Type B pancreatic cell (in vitro differentiated cells): Measurements from ENCODE around the gene TOM1. TPM values are rescaled to one million over a fixed set of nuclear protein-coding genes. Genes with fewer than 3 reads are reported as not detected.

Source experiments
- DNase-seq: peaks from one replicate; pipeline ENCODE4 v3.0.0; 2021; ENCODE audit warnings: mixed read lengths; ENCODE audit not compliant: unreplicated experiment; ENCODE audit errors: extremely low spot score
- H3K27ac Mint-ChIP-seq: 2 replicates; pipeline ENCODE4 v1.8.0; 2021; ENCODE audit warnings: mild to moderate bottlenecking, mixed read lengths
- H3K27me3 Mint-ChIP-seq: 2 replicates; pipeline ENCODE4 v1.8.0; 2021; ENCODE audit warnings: mixed read lengths
- H3K36me3 Mint-ChIP-seq: 2 replicates; pipeline ENCODE4 v1.8.0; 2021; ENCODE audit warnings: mixed read lengths
- H3K4me1 Mint-ChIP-seq: one replicate; pipeline ENCODE4 v1.8.0; 2021; ENCODE audit warnings: mixed read lengths; ENCODE audit not compliant: unreplicated experiment
- H3K4me3 Mint-ChIP-seq: 2 replicates; pipeline ENCODE4 v1.8.0; 2021; ENCODE audit warnings: mild to moderate bottlenecking, mixed read lengths
- H3K9me3 Mint-ChIP-seq: 2 replicates; pipeline ENCODE4 v1.8.0; 2021; ENCODE audit warnings: mixed read lengths
- total RNA-seq: library from RNA; stranded (reverse); gene quantifications from 2 replicates; pipeline ENCODE4 v1.2.1, GENCODE V29; 2021; ENCODE audit warnings: low replicate concordance
- TF ChIP-seq, protein P1 (sequence below): fragments of 200-600 bp; sonication (generic); conservative IDR thresholded peaks from 2 replicates; pipeline ENCODE4 v1.5.0; 2021; ENCODE audit warnings: antibody characterized with exemption, mild to moderate bottlenecking

Gene TOM1
- total RNA-seq, 1 donor from 2014 or later: 37.6 TPM

GRCh38 chr22:35323305-35323704 lies 23.6 kb downstream of the TOM1 start:
- H3K36me3 Mint-ChIP-seq: peaks cover 3% of the 10 kb centered on the region
- no peaks in the 10 kb centered on the region for H3K9me3 Mint-ChIP-seq
- no peak overlapping the region for H3K4me3 Mint-ChIP-seq
- H3K4me1 Mint-ChIP-seq: no peaks in the 10 kb centered on the region
- no peak for DNase-seq
- TF ChIP-seq, protein P1, sequence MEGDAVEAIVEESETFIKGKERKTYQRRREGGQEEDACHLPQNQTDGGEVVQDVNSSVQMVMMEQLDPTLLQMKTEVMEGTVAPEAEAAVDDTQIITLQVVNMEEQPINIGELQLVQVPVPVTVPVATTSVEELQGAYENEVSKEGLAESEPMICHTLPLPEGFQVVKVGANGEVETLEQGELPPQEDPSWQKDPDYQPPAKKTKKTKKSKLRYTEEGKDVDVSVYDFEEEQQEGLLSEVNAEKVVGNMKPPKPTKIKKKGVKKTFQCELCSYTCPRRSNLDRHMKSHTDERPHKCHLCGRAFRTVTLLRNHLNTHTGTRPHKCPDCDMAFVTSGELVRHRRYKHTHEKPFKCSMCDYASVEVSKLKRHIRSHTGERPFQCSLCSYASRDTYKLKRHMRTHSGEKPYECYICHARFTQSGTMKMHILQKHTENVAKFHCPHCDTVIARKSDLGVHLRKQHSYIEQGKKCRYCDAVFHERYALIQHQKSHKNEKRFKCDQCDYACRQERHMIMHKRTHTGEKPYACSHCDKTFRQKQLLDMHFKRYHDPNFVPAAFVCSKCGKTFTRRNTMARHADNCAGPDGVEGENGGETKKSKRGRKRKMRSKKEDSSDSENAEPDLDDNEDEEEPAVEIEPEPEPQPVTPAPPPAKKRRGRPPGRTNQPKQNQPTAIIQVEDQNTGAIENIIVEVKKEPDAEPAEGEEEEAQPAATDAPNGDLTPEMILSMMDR: no peak
- H3K27ac Mint-ChIP-seq: no peak overlapping the region
- H3K27me3 Mint-ChIP-seq: no peaks in the 10 kb centered on the region

DNA sequence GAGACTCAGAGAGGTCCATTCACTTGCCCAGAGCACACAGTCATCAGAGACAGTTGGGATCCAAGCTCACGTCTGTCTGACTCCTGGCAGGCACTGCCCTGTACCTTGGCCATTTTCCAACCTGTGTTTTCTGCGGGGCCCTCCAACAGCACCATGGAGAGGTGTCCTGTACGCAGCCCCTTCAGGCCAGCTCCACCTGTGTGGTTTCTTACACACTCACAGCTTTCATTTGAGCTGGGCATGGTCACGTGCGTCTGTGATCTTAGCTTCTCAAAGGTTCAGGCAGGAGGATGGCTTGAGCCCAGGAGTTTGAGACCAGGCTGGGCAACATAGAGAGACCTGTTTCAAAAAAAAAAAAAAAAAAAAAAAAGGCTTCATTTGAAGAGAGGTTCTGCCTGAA lies 24.4 kb downstream of the TOM1 start:
- Mint-ChIP-seq H3K4me3 (no peak overlapping the region), H3K27me3 (no peaks in the 10 kb centered on the region), H3K9me3 (no peaks in the 10 kb centered on the region), H3K4me1 (no peaks in the 10 kb centered on the region), H3K36me3 (peaks cover 3% of the 10 kb centered on the region), H3K27ac (no peak overlapping the region)
- DNase-seq: no peak
- TF ChIP-seq, protein P1: no peak

DNA sequence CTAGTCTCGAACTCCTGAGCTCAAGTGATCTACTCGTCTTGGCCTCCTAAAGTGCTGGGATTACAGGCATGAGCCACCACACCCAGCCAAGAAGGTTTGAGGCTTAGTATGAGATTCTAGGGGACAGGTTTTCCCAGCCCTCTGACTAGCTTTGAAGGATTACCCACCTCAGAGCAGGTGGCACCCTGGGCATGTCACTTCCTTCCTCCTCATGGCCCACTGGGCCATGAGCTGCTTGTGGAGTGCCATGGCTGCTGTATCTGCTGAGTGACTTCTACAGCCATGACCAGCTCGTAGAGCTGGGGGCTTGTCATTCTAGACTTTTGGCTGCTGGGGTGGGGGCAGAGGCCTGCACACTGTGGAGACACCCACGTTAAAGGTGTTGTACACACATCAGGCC lies 25.1 kb downstream of the TOM1 start:
- H3K4me3 Mint-ChIP-seq: no peak overlapping the region
- H3K27me3 Mint-ChIP-seq: no peaks in the 10 kb centered on the region
- H3K4me1 Mint-ChIP-seq: no peaks in the 10 kb centered on the region
- no peak for DNase-seq
- TF ChIP-seq, protein P1: no peak
- no peaks in the 10 kb centered on the region for H3K9me3 Mint-ChIP-seq
- H3K36me3 Mint-ChIP-seq: peaks cover 6% of the 10 kb centered on the region
- H3K27ac Mint-ChIP-seq: no peak overlapping the region

DNA sequence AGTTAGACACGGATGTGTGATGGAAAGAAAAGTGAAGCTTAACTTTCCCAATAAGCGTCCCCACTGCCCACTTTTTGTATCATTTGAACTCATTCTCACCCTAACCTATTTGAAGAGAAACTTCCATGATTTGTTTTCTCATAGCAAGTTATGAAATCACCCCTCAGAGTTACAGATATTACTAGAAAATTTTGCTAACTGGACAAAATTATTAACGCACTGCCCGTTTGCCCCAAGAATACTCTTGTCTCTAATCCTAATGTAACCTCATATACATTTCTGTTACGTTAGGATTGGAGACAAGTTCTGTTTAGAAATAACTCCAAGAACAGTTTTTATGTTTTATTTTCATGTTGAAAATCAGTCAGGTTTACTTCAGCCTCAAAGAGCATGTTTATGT lies 25.5 kb downstream of the TOM1 start:
- DNase-seq: no peak
- H3K27me3 Mint-ChIP-seq: no peaks in the 10 kb centered on the region
- TF ChIP-seq, protein P1: no peak
- H3K36me3 Mint-ChIP-seq: peaks cover 6% of the 10 kb centered on the region
- no peaks in the 10 kb centered on the region for H3K9me3 Mint-ChIP-seq
- H3K4me3 Mint-ChIP-seq: no peak overlapping the region
- H3K27ac Mint-ChIP-seq: no peak overlapping the region
- H3K4me1 Mint-ChIP-seq: no peaks in the 10 kb centered on the region

DNA sequence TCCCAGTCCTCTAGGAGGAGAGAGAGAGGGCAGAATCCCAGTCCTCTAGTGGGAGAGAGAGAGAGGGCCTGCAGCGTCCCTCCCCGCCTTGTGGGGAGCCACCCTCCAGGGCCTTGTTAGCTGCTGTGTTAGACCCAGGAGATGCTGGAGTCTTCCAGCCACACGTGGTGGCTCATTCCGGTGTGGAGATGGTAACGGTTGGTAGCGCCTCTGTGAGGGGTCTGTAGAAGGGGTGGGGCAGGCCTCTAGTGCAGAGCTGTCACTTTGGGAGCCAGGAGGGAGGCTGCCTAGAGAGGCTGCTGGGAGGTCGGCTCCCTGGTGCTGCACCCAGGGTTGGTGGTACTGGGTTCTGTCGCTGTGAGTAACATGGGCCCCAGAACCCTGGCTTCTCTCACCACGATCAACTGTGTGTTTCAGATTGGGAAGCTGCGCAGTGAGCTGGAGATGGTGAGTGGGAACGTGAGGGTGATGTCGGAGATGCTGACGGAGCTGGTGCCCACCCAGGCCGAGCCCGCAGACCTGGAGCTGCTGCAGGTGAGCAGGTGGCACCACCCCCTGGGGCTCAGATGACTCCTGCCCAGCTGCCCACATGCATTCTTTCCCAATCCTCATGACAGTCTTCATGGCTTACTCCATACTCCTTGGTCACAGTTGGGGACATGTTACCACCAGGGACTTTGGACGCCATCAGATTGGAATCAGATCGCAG lies 27.3 kb downstream of the TOM1 start:
- DNase-seq: no peak
- H3K27me3 Mint-ChIP-seq: no peaks in the 10 kb centered on the region
- H3K4me3 Mint-ChIP-seq: no peak overlapping the region
- H3K4me1 Mint-ChIP-seq: no peaks in the 10 kb centered on the region
- H3K36me3 Mint-ChIP-seq: peaks cover 3% of the 10 kb centered on the region
- H3K27ac Mint-ChIP-seq: no peak overlapping the region
- TF ChIP-seq, protein P1: no peak
- no peaks in the 10 kb centered on the region for H3K9me3 Mint-ChIP-seq
